H9 (cell line): ENCODE results near the gene CCNY. TPM values are rescaled to one million over a fixed set of nuclear protein-coding genes. Genes with fewer than 3 reads are reported as not detected.

Experiments used
- DNase-seq: peaks from one replicate; pipeline ENCODE4 v3.0.0-alpha.2; 2017
- H2AFZ ChIP-seq: one replicate; pipeline ENCODE4 v1.6.1; 2013; ENCODE audit warnings: mild to moderate bottlenecking, low read length, control low read depth, moderate library complexity
- H2AK5ac ChIP-seq: 2 replicates; pipeline ENCODE4 v1.6.1; 2013; ENCODE audit warnings: low read length, control low read depth, mixed read lengths; ENCODE audit not compliant: insufficient read length
- H2BK120ac ChIP-seq: one replicate; pipeline ENCODE4 v1.6.1; 2013; ENCODE audit warnings: low read depth, mild to moderate bottlenecking, low read length, control low read depth, inconsistent platforms; ENCODE audit not compliant: poor library complexity, severe bottlenecking
- H2BK12ac ChIP-seq: 2 replicates; pipeline ENCODE4 v1.6.1; 2013; ENCODE audit warnings: low read length, control low read depth, mixed read lengths, low read depth; ENCODE audit not compliant: insufficient read length
- H2BK15ac ChIP-seq: 2 replicates; pipeline ENCODE4 v1.6.1; 2013; ENCODE audit warnings: low read depth, low read length, control low read depth
- H2BK20ac ChIP-seq: one replicate; pipeline ENCODE4 v1.6.1; 2013; ENCODE audit warnings: low read depth, mild to moderate bottlenecking, low read length, control low read depth, inconsistent platforms; ENCODE audit not compliant: poor library complexity, severe bottlenecking
- H2BK5ac ChIP-seq: 2 replicates; pipeline ENCODE4 v1.6.1; 2013; ENCODE audit warnings: low read length, control low read depth, mixed read lengths; ENCODE audit not compliant: insufficient read length
- H3K14ac ChIP-seq: 2 replicates; pipeline ENCODE4 v1.6.1; 2013; ENCODE audit warnings: low read length, control low read depth; ENCODE audit not compliant: insufficient read depth
- H3K18ac ChIP-seq: 2 replicates; pipeline ENCODE4 v1.6.1; 2013; ENCODE audit warnings: low read depth, mild to moderate bottlenecking, mixed read lengths, low read length, control low read depth; ENCODE audit not compliant: insufficient read length
- H3K23ac ChIP-seq: 2 replicates; pipeline ENCODE4 v1.6.1; 2013; ENCODE audit warnings: low read length, control low read depth, mixed read lengths, low read depth; ENCODE audit not compliant: insufficient read length
- H3K23me2 ChIP-seq: 2 replicates; pipeline ENCODE4 v1.6.1; 2013; ENCODE audit warnings: low read depth, mild to moderate bottlenecking, mixed read lengths, low read length, control low read depth; ENCODE audit not compliant: insufficient read length, poor library complexity, severe bottlenecking
- H3K27ac ChIP-seq: 2 replicates; pipeline ENCODE4 v1.5.1; 2013; ENCODE audit warnings: low read length, control low read depth, mixed read lengths, low read depth; ENCODE audit not compliant: insufficient read length
- H3K27me3 ChIP-seq: 2 replicates; pipeline ENCODE4 v1.6.1; 2013; ENCODE audit warnings: low read length, control low read depth, inconsistent platforms; ENCODE audit not compliant: insufficient read depth
- H3K4ac ChIP-seq: 2 replicates; pipeline ENCODE4 v1.6.1; 2013; ENCODE audit warnings: low read depth, mild to moderate bottlenecking, control low read depth, inconsistent platforms, low read length, moderate library complexity
- H3K4me1 ChIP-seq: 2 replicates; pipeline ENCODE4 v1.6.1; 2013; ENCODE audit warnings: low read length, control low read depth, inconsistent platforms; ENCODE audit not compliant: insufficient read depth
- H3K4me2 ChIP-seq: 2 replicates; pipeline ENCODE4 v1.6.1; 2013; ENCODE audit warnings: low read length, control low read depth, mixed read lengths; ENCODE audit not compliant: insufficient read length, insufficient read depth
- H3K56ac ChIP-seq: 2 replicates; pipeline ENCODE4 v1.6.1; 2013; ENCODE audit warnings: low read depth, mild to moderate bottlenecking, mixed read lengths, low read length, control low read depth; ENCODE audit not compliant: insufficient read length
- H3K79me1 ChIP-seq: 2 replicates; pipeline ENCODE4 v1.6.1; 2013; ENCODE audit warnings: low read depth, mild to moderate bottlenecking, moderate library complexity, low read length, control low read depth, inconsistent platforms; ENCODE audit not compliant: insufficient read depth, poor library complexity, severe bottlenecking
- H3K79me2 ChIP-seq: 2 replicates; pipeline ENCODE4 v1.6.1; 2013; ENCODE audit warnings: low read length, control low read depth, inconsistent platforms; ENCODE audit not compliant: insufficient read depth
- H3K9ac ChIP-seq: 2 replicates; pipeline ENCODE4 v1.6.1; 2013; ENCODE audit warnings: low read length, control low read depth, mixed read lengths; ENCODE audit not compliant: insufficient read length; ENCODE audit errors: extremely low read depth
- H3K9me3 ChIP-seq: one replicate; pipeline ENCODE4 v1.6.1; 2013; ENCODE audit warnings: low read depth, low read length, inconsistent platforms; ENCODE audit not compliant: control insufficient read depth
- H3T11ph ChIP-seq: one replicate; pipeline ENCODE4 v1.6.1; 2013; ENCODE audit warnings: mild to moderate bottlenecking, low read length, control low read depth, inconsistent platforms
- H4K20me1 ChIP-seq: one replicate; pipeline ENCODE4 v1.6.1; 2013; ENCODE audit not compliant: control insufficient read depth, insufficient read length, insufficient read depth
- H4K5ac ChIP-seq: 2 replicates; pipeline ENCODE4 v1.6.1; 2013; ENCODE audit warnings: low read depth, mild to moderate bottlenecking, mixed read lengths, low read length, control low read depth; ENCODE audit not compliant: insufficient read length
- H4K8ac ChIP-seq: replicated peaks from 2 replicates; pipeline ENCODE4 v1.6.1; 2013; ENCODE audit warnings: low read length, control low read depth, mixed read lengths, low read depth; ENCODE audit not compliant: insufficient read length
- H4K91ac ChIP-seq: 2 replicates; pipeline ENCODE4 v1.6.1; 2013; ENCODE audit warnings: low read depth, mild to moderate bottlenecking, moderate library complexity, mixed read lengths, low read length, control low read depth; ENCODE audit not compliant: insufficient read length
- H3K27ac Mint-ChIP-seq, 3 experiments: 2 replicates in 2 of 3; 3 replicates in 1 of 3; pipeline ENCODE4 v1.8.0; 2020 to 2021; ENCODE audit warnings: mixed read lengths in 3 of 3, mild to moderate bottlenecking in 1 of 3, moderate library complexity in 1 of 3
- H3K27me3 Mint-ChIP-seq: 2 replicates; pipeline ENCODE4 v1.8.0; 2021; ENCODE audit warnings: low read depth, mild to moderate bottlenecking, moderate library complexity, mixed read lengths
- H3K36me3 Mint-ChIP-seq, 3 experiments: 2 replicates in 2 of 3; 3 replicates in 1 of 3; pipeline ENCODE4 v1.8.0; 2020 to 2021; ENCODE audit warnings: low read depth in 3 of 3, mixed read lengths in 3 of 3; ENCODE audit not compliant: insufficient read depth in 1 of 3
- H3K4me1 Mint-ChIP-seq, 2 experiments: 2 replicates each; pipeline ENCODE4 v1.8.0; 2020; ENCODE audit warnings: mixed read lengths in 2 of 2
- H3K4me3 Mint-ChIP-seq, 2 experiments: 2 replicates in 1 of 2; 3 replicates in 1 of 2; pipeline ENCODE4 v1.8.0; 2020 to 2021; ENCODE audit warnings: mild to moderate bottlenecking in 2 of 2, mixed read lengths in 2 of 2, moderate library complexity in 1 of 2
- H3K9me3 Mint-ChIP-seq, 2 experiments: 2 replicates in 1 of 2; 3 replicates in 1 of 2; pipeline ENCODE4 v1.8.0; 2020; ENCODE audit warnings: mild to moderate bottlenecking in 2 of 2, mixed read lengths in 2 of 2, moderate library complexity in 1 of 2
- WGBS: extraction: QIAGEN DNeasy Blood & Tissue Kit; methylation state at CpG from one replicate; pipeline ENCODE4 v1.1.7; 2013; ENCODE audit warnings: missing lambda C conversion rate, low lambda C conversion rate, mixed read lengths; ENCODE audit not compliant: insufficient read length; ENCODE audit errors: extremely low coverage; 5-methylcytosine and 5-hydroxymethylcytosine counted together
- total RNA-seq: library from RNA; stranded (reverse); gene quantifications from 2 replicates; pipeline ENCODE4 v1.2.1, GENCODE V29; 2021
- TF ChIP-seq, protein P1 (sequence below): fragments of 200-600 bp; sonication (generic); conservative IDR thresholded peaks from 3 replicates; pipeline ENCODE4 v1.8.0; 2021; ENCODE audit warnings: antibody characterized with exemption, mild to moderate bottlenecking

Gene CCNY
- total RNA-seq, 1 experiment from 2014 or later = 62.1 TPM

DNA sequence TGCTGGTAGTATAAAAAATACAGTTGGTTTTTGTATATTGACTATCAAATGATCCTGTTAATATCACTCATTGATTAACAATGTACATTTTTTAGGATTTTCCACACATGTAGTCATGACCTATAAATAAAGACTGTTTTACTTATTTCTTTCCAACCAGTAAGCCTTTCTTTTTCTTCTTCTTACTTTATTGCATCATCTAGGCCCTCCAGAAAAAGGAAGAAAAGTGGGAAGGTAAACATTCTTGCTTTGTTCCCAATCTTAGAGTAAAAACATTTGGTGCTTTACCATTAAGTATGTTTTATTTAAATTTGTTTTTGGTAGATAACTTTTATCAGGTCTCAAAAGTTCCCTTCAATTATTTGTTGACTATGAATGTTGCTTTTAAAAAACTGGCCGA is 47.1 kb upstream of the CCNY start:
- Mint-ChIP-seq H3K4me3 (no peak overlapping the region), H3K36me3 (no peaks in the 10 kb centered on the region), H3K9me3 (no peaks in the 10 kb centered on the region), H3K27ac (no peak overlapping the region), H3K4me1 (no peaks in the 10 kb centered on the region), H3K27me3 (no peaks in the 10 kb centered on the region)
- no peak overlapping the region for H3K56ac ChIP-seq
- H3T11ph ChIP-seq = no peak overlapping the region
- no peak overlapping the region for H2BK15ac ChIP-seq
- no peak overlapping the region for H4K5ac ChIP-seq
- no peak overlapping the region for H3K18ac ChIP-seq
- no peak overlapping the region for H2BK20ac ChIP-seq
- DNase-seq = no peak
- no peak overlapping the region for H3K4ac ChIP-seq
- no peaks in the 10 kb centered on the region for H3K79me2 ChIP-seq
- H3K23ac ChIP-seq = no peak overlapping the region
- H2BK12ac ChIP-seq = no peak overlapping the region
- no peaks in the 10 kb centered on the region for H4K20me1 ChIP-seq
- no CpG with 5 or more reads among the region's 1 CpG for WGBS
- no peak overlapping the region for H3K14ac ChIP-seq
- no peak overlapping the region for H2AFZ ChIP-seq
- TF ChIP-seq, protein P1, sequence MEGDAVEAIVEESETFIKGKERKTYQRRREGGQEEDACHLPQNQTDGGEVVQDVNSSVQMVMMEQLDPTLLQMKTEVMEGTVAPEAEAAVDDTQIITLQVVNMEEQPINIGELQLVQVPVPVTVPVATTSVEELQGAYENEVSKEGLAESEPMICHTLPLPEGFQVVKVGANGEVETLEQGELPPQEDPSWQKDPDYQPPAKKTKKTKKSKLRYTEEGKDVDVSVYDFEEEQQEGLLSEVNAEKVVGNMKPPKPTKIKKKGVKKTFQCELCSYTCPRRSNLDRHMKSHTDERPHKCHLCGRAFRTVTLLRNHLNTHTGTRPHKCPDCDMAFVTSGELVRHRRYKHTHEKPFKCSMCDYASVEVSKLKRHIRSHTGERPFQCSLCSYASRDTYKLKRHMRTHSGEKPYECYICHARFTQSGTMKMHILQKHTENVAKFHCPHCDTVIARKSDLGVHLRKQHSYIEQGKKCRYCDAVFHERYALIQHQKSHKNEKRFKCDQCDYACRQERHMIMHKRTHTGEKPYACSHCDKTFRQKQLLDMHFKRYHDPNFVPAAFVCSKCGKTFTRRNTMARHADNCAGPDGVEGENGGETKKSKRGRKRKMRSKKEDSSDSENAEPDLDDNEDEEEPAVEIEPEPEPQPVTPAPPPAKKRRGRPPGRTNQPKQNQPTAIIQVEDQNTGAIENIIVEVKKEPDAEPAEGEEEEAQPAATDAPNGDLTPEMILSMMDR = no peak
- H4K8ac ChIP-seq = no peak overlapping the region
- no peak overlapping the region for H4K91ac ChIP-seq
- H3K79me1 ChIP-seq = no peaks in the 10 kb centered on the region
- H3K27me3 ChIP-seq = no peaks in the 10 kb centered on the region
- no peak overlapping the region for H2BK120ac ChIP-seq
- H3K9me3 ChIP-seq = no peaks in the 10 kb centered on the region
- no peak overlapping the region for H3K9ac ChIP-seq
- no peaks in the 10 kb centered on the region for H3K23me2 ChIP-seq
- H3K4me1 ChIP-seq = no peaks in the 10 kb centered on the region
- no peak overlapping the region for H3K4me2 ChIP-seq
- H2BK5ac ChIP-seq = no peak overlapping the region
- no peak overlapping the region for H2AK5ac ChIP-seq
- H3K27ac ChIP-seq = no peak overlapping the region
